ENCODE measurements around the gene GJB3.

DNA sequence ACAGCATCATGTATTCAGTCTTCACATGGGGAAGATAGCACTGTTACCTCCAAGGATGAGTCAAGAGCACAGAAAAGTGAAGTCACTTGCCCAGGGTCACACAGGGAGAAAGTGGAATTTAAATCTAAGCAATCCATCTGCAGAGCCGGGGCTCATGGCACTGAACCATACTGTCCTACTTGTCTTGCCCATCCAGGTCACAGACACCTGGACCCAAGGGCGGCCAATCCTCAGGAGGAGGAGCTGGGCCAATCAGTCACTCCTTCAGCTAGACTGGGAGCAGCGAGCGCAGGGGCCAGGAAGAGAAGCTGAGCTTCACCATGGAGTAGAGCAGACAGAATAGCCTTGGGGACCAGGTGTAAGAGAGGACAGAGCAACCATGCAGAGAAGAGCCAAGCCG, 35.3 kb upstream of the GJB3 start:
- TF ChIP-seq, protein P1, sequence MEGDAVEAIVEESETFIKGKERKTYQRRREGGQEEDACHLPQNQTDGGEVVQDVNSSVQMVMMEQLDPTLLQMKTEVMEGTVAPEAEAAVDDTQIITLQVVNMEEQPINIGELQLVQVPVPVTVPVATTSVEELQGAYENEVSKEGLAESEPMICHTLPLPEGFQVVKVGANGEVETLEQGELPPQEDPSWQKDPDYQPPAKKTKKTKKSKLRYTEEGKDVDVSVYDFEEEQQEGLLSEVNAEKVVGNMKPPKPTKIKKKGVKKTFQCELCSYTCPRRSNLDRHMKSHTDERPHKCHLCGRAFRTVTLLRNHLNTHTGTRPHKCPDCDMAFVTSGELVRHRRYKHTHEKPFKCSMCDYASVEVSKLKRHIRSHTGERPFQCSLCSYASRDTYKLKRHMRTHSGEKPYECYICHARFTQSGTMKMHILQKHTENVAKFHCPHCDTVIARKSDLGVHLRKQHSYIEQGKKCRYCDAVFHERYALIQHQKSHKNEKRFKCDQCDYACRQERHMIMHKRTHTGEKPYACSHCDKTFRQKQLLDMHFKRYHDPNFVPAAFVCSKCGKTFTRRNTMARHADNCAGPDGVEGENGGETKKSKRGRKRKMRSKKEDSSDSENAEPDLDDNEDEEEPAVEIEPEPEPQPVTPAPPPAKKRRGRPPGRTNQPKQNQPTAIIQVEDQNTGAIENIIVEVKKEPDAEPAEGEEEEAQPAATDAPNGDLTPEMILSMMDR (optimal IDR thresholded peaks at IDR 0.05 in 1 of 3, IDR thresholded peaks at IDR 0.05 in 1 of 3, conservative IDR thresholded peaks at IDR 0.05 in 1 of 3; ENCODE audit: extremely low read depth in 1 of 3, insufficient read depth in 2 of 3, low read length in 3 of 3): no peak
- TF ChIP-seq EZH2 (IDR thresholded peaks at IDR 0.05; ENCODE audit: low read length): no peak

Measured in keratinocyte (primary cell).